Diencephalon (tissue), 1 donor: ENCODE results near the gene STXBP6. TPM values are rescaled to one million over a fixed set of nuclear protein-coding genes. Genes with fewer than 3 reads are reported as not detected.

Experiments
- total RNA-seq: library from RNA; depleted of rRNA; stranded (reverse); fragments of >200 nt; gene quantifications from one replicate; pipeline ENCODE4 v1.2.3, GENCODE V29; 2014

The STXBP6 gene
- 33.7 TPM for total RNA-seq

GRCh38 chr14:25049568-25050268 lies at the start of gene STXBP6:
TSS of gene STXBP6 (minus strand) at chr14:25050147. CDS start at chr14:24974818, 75,329 bp downstream.

